ENCODE results near the gene DTD1.

- TF ChIP-seq POLR2A (IDR thresholded peaks at IDR 0.05) = no peak
- no peak for TF ChIP-seq CTCF (IDR thresholded peaks at IDR 0.05)
Measured at GRCh38 chr20:18571009-18571408, 16.8 kb upstream of the DTD1 start.
